ENCODE data around the gene MYO7A. TPM values are rescaled to one million over a fixed set of nuclear protein-coding genes. Genes with fewer than 3 reads are reported as not detected.

MYO7A gene
- 0.71 TPM for polyA plus RNA-seq (2013, experiment 1 of 2)
- polyA plus RNA-seq (2013, experiment 2 of 2) = 0.60 TPM

DNA sequence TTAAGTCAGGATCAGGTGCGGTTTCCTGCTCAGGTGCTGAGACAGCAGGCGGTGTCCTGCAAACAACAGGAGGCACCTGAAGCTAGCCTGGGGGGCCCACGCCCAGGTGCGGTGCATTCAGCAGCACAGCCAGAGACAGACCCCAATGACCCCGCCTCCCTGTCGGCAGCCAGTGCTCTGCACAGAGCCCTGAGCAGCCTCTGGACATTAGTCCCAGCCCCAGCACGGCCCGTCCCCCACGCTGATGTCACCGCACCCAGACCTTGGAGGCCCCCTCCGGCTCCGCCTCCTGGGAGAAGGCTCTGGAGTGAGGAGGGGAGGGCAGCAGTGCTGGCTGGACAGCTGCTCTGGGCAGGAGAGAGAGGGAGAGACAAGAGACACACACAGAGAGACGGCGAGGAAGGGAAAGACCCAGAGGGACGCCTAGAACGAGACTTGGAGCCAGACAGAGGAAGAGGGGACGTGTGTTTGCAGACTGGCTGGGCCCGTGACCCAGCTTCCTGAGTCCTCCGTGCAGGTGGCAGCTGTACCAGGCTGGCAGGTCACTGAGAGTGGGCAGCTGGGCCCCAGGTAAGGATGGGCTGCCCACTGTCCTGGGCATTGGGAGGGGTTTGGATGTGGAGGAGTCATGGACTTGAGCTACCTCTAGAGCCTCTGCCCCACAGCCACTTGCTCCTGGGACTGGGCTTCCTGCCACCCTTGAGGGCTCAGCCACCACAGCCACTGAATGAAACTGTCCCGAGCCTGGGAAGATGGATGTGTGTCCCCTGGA is at the start of gene MYO7A:
TSS of gene MYO7A (plus strand) at position 327 of the 772 bp plus-strand sequence. CDS start 2,389 bp downstream, outside the sequence.
- H2BK120ac ChIP-seq (ENCODE audit: low read depth, low read length) = no peak within 1 kb of the TSS
- no peak within 1 kb of the TSS for H3K4ac ChIP-seq (ENCODE audit: low read length)
- no CpG with 5 or more reads among the region's 20 CpGs for whole genome bisulfite sequencing, 2 donors (ENCODE audit: extremely low coverage in 2 of 2, insufficient read length in 2 of 2, insufficient replicate concordance in 1 of 2)
- H3K36me3 ChIP-seq (replicated peaks in 1 of 2; ENCODE audit: control insufficient read depth in 2 of 2, insufficient read depth in 2 of 2, low read length in 2 of 2) = peaks cover 0 to 25% of the 10 kb centered on the region in 2 donors
- H2AFZ ChIP-seq (ENCODE audit: low read length) = peak within 1 kb of the TSS; percentile 88
- peaks cover 11 to 12% of the 10 kb centered on the region in 2 donors for H3K4me1 ChIP-seq (ENCODE audit: control insufficient read depth in 2 of 2, insufficient read depth in 1 of 2, low read depth in 1 of 2, low read length in 2 of 2)
- H3K4me3 ChIP-seq (ENCODE audit: low read length in 2 of 2) = peak within 1 kb of the TSS; percentile 33 to 68
- peak within 1 kb of the TSS; percentile 86 for H2AK5ac ChIP-seq (ENCODE audit: low read depth, low read length)
- peak within 1 kb of the TSS; percentile 14 for H2BK5ac ChIP-seq (ENCODE audit: low read length)
- H4K8ac ChIP-seq (ENCODE audit: low read depth, low read length) = no peak within 1 kb of the TSS
- H2BK15ac ChIP-seq (ENCODE audit: low read length) = peak within 1 kb of the TSS; percentile 90
- peak; percentile 37 for DNase-seq (ENCODE audit: low spot score)
- H3K4me2 ChIP-seq (ENCODE audit: insufficient read depth, low read length, poor library complexity, severe bottlenecking) = peak within 1 kb of the TSS; percentile 71
- peak within 1 kb of the TSS; percentile 56 for H3K23ac ChIP-seq (ENCODE audit: low read depth, low read length, poor library complexity)
- H3K27ac ChIP-seq (replicated peaks; ENCODE audit: low read length) = no peak within 1 kb of the TSS
- H2BK12ac ChIP-seq (ENCODE audit: low read length) = peak within 1 kb of the TSS; percentile 80
- no peaks in the 10 kb centered on the region for H3K27me3 ChIP-seq (ENCODE audit: control insufficient read depth in 3 of 3, insufficient read depth in 3 of 3, low read depth in 1 of 3, low read length in 3 of 3)
- H3K9me3 ChIP-seq (replicated peaks in 1 of 2; ENCODE audit: control insufficient read depth in 2 of 2, insufficient read depth in 1 of 2, low read depth in 1 of 2, low read length in 2 of 2) = no peaks in the 10 kb centered on the region
- H3K79me1 ChIP-seq (ENCODE audit: low read depth, low read length) = no peaks in the 10 kb centered on the region
- peak within 1 kb of the TSS; percentile 9 for H4K91ac ChIP-seq (ENCODE audit: low read depth, low read length, poor library complexity)
- peak within 1 kb of the TSS; percentile 46 for H3K9ac ChIP-seq (ENCODE audit: low read depth, low read length, poor library complexity)
- peak within 1 kb of the TSS; percentile 95 for H3K18ac ChIP-seq (ENCODE audit: low read length)
- peak within 1 kb of the TSS; percentile 64 for H3K14ac ChIP-seq (ENCODE audit: low read length)

DNA sequence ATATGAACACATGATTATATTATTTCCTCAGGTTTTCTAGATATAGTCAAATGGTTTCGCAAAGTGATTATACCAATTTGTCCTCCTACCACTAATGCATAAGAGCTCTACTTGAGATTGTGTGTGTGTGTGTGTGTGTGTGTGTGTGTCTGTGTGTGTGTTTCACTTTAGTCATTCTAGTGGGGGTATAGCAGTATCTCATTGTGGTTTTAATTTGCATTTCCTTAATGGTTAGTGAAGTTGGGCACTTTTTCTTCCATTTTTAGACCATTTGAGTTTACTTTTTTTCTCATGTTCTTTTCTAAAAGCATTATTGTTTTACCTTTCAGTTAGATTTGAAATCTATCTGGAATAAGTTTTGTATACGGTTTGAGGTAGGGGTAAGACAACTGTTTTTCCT is 48.4 kb upstream of the MYO7A start:
- no peak overlapping the region for H2AK5ac ChIP-seq (ENCODE audit: low read depth, low read length)
- H3K4me1 ChIP-seq (ENCODE audit: control insufficient read depth in 2 of 2, insufficient read depth in 1 of 2, low read depth in 1 of 2, low read length in 2 of 2) = no peaks in the 10 kb centered on the region
- DNase-seq (ENCODE audit: low spot score) = no peak
- H3K18ac ChIP-seq (ENCODE audit: low read length) = no peak overlapping the region
- H4K91ac ChIP-seq (ENCODE audit: low read depth, low read length, poor library complexity) = no peak overlapping the region
- no peaks in the 10 kb centered on the region for H3K27me3 ChIP-seq (ENCODE audit: control insufficient read depth in 3 of 3, insufficient read depth in 3 of 3, low read depth in 1 of 3, low read length in 3 of 3)
- no peak overlapping the region for H3K27ac ChIP-seq (replicated peaks; ENCODE audit: low read length)
- H3K23ac ChIP-seq (ENCODE audit: low read depth, low read length, poor library complexity) = no peak overlapping the region
- H2BK15ac ChIP-seq (ENCODE audit: low read length) = no peak overlapping the region
- H3K36me3 ChIP-seq (replicated peaks in 1 of 2; ENCODE audit: control insufficient read depth in 2 of 2, insufficient read depth in 2 of 2, low read length in 2 of 2) = peaks cover 0 to 24% of the 10 kb centered on the region in 2 donors
- H2BK12ac ChIP-seq (ENCODE audit: low read length) = no peak overlapping the region
- H3K4ac ChIP-seq (ENCODE audit: low read length) = no peak overlapping the region
- no peak overlapping the region for H3K4me2 ChIP-seq (ENCODE audit: insufficient read depth, low read length, poor library complexity, severe bottlenecking)
- no CpG with 5 or more reads among the region's 2 CpGs for WGBS, 2 donors (ENCODE audit: extremely low coverage in 2 of 2, insufficient read length in 2 of 2, insufficient replicate concordance in 1 of 2)
- no peak overlapping the region for H2AFZ ChIP-seq (ENCODE audit: low read length)
- H3K14ac ChIP-seq (ENCODE audit: low read length) = no peak overlapping the region
- H2BK120ac ChIP-seq (ENCODE audit: low read depth, low read length) = no peak overlapping the region
- H3K9me3 ChIP-seq (replicated peaks in 1 of 2; ENCODE audit: control insufficient read depth in 2 of 2, insufficient read depth in 1 of 2, low read depth in 1 of 2, low read length in 2 of 2) = peaks cover 2 to 14% of the 10 kb centered on the region in 2 donors
- no peaks in the 10 kb centered on the region for H3K79me1 ChIP-seq (ENCODE audit: low read depth, low read length)
- no peak overlapping the region for H2BK5ac ChIP-seq (ENCODE audit: low read length)
- H3K4me3 ChIP-seq (ENCODE audit: low read length in 2 of 2) = no peak overlapping the region
- H4K8ac ChIP-seq (ENCODE audit: low read depth, low read length) = no peak overlapping the region
- H3K9ac ChIP-seq (ENCODE audit: low read depth, low read length, poor library complexity) = no peak overlapping the region

DNA sequence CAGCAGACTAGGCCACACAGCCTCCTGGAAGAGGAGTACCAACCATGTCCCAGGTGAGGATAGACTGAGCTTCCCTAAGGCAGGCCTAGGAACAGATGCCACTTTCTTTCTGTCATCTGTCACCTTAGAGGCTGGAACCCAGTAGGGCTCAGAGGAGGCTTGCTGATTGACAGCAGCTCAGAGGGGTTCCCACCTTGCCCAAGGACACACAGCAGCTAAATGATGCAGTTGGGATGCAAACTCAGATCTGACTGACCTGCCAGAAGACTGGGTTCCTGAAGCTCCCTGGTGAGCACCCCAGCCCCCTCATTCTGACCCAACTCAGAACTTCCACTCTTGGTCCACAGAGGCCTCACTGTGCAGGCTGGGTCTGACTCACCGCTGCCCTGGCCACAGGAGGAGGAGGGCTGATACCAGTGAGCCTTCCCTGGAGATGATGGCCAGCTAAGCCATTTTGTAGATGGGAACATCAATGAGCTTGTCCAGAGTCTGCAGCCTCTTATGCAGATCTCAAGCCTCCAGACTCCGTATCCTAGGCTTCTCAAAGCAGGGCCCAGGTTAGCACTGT is 47.3 kb upstream of the MYO7A start:
- no peak overlapping the region for H2BK120ac ChIP-seq (ENCODE audit: low read depth, low read length)
- H2BK5ac ChIP-seq (ENCODE audit: low read length) = no peak overlapping the region
- H3K23ac ChIP-seq (ENCODE audit: low read depth, low read length, poor library complexity) = peak overlapping the region; percentile 67
- no peak overlapping the region for H2AFZ ChIP-seq (ENCODE audit: low read length)
- H3K9me3 ChIP-seq (replicated peaks in 1 of 2; ENCODE audit: control insufficient read depth in 2 of 2, insufficient read depth in 1 of 2, low read depth in 1 of 2, low read length in 2 of 2) = peaks cover 2 to 14% of the 10 kb centered on the region in 2 donors
- H3K4me2 ChIP-seq (ENCODE audit: insufficient read depth, low read length, poor library complexity, severe bottlenecking) = no peak overlapping the region
- H3K27me3 ChIP-seq (ENCODE audit: control insufficient read depth in 3 of 3, insufficient read depth in 3 of 3, low read depth in 1 of 3, low read length in 3 of 3) = peaks cover 0 to under 1% (median 0%) of the 10 kb centered on the region in 3 experiments
- no CpG with 5 or more reads among the region's 2 CpGs for WGBS, 2 donors (ENCODE audit: extremely low coverage in 2 of 2, insufficient read length in 2 of 2, insufficient replicate concordance in 1 of 2)
- H3K14ac ChIP-seq (ENCODE audit: low read length) = peak overlapping the region; percentile 17
- H3K27ac ChIP-seq (replicated peaks; ENCODE audit: low read length) = no peak overlapping the region
- H4K91ac ChIP-seq (ENCODE audit: low read depth, low read length, poor library complexity) = no peak overlapping the region
- H2AK5ac ChIP-seq (ENCODE audit: low read depth, low read length) = no peak overlapping the region
- H3K4me3 ChIP-seq (ENCODE audit: low read length in 2 of 2) = no peak overlapping the region
- H3K9ac ChIP-seq (ENCODE audit: low read depth, low read length, poor library complexity) = no peak overlapping the region
- H2BK15ac ChIP-seq (ENCODE audit: low read length) = no peak overlapping the region
- DNase-seq (ENCODE audit: low spot score) = no peak
- no peak overlapping the region for H2BK12ac ChIP-seq (ENCODE audit: low read length)
- H3K79me1 ChIP-seq (ENCODE audit: low read depth, low read length) = no peaks in the 10 kb centered on the region
- no peak overlapping the region for H3K18ac ChIP-seq (ENCODE audit: low read length)
- H4K8ac ChIP-seq (ENCODE audit: low read depth, low read length) = peak overlapping the region; percentile 17
- no peak overlapping the region for H3K4ac ChIP-seq (ENCODE audit: low read length)
- no peaks in the 10 kb centered on the region for H3K4me1 ChIP-seq (ENCODE audit: control insufficient read depth in 2 of 2, insufficient read depth in 1 of 2, low read depth in 1 of 2, low read length in 2 of 2)
- peaks cover 0 to 30% of the 10 kb centered on the region in 2 donors for H3K36me3 ChIP-seq (replicated peaks in 1 of 2; ENCODE audit: control insufficient read depth in 2 of 2, insufficient read depth in 2 of 2, low read length in 2 of 2)

DNA sequence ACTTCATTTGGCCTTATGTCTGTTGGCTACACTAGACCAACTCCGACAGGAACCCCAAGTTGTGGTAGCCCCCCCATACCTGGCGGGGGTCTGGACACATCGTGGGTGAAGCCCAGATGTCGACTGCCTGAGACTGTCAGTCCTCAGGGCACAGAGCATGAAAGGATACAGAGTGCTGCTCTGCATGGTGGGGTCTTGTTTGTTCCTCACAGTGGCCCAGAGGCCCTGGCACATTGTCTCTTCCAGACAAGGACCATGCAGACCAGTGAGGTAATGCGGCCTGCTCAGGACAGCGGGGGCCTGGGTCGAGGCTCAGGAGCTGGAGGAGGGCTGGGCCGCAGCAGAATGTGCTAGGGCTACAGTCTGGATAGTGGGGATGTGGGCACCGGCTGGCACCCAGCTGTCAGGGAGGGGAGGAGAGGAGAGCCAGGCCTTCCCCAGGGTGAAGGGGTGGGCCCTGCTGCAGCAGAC is 46.6 kb upstream of the MYO7A start:
- Histone ChIP-seq H2AFZ (ENCODE audit: low read length) (no peak overlapping the region), H3K4ac (ENCODE audit: low read length) (no peak overlapping the region), H3K23ac (ENCODE audit: low read depth, low read length, poor library complexity) (peak overlapping the region; percentile 67), H3K9me3 (replicated peaks in 1 of 2; ENCODE audit: control insufficient read depth in 2 of 2, insufficient read depth in 1 of 2, low read depth in 1 of 2, low read length in 2 of 2) (peaks cover 2 to 14% of the 10 kb centered on the region in 2 donors), H3K79me1 (ENCODE audit: low read depth, low read length) (no peaks in the 10 kb centered on the region), H2BK15ac (ENCODE audit: low read length) (peak overlapping the region; percentile 62), H4K8ac (ENCODE audit: low read depth, low read length) (no peak overlapping the region), H3K4me1 (ENCODE audit: control insufficient read depth in 2 of 2, insufficient read depth in 1 of 2, low read depth in 1 of 2, low read length in 2 of 2) (peaks cover 0 to 5% of the 10 kb centered on the region in 2 donors), H2BK12ac (ENCODE audit: low read length) (peak overlapping the region; percentile 41), H2BK120ac (ENCODE audit: low read depth, low read length) (no peak overlapping the region), H2BK5ac (ENCODE audit: low read length) (peak overlapping the region; percentile 39), H3K4me2 (ENCODE audit: insufficient read depth, low read length, poor library complexity, severe bottlenecking) (no peak overlapping the region), H4K91ac (ENCODE audit: low read depth, low read length, poor library complexity) (no peak overlapping the region), H3K27ac (replicated peaks; ENCODE audit: low read length) (no peak overlapping the region), H2AK5ac (ENCODE audit: low read depth, low read length) (peak overlapping the region; percentile 90), H3K9ac (ENCODE audit: low read depth, low read length, poor library complexity) (peak overlapping the region; percentile 60), H3K18ac (ENCODE audit: low read length) (peak overlapping the region; percentile 51), H3K36me3 (replicated peaks in 1 of 2; ENCODE audit: control insufficient read depth in 2 of 2, insufficient read depth in 2 of 2, low read length in 2 of 2) (peaks cover 0 to 37% of the 10 kb centered on the region in 2 donors), H3K4me3 (ENCODE audit: low read length in 2 of 2) (no peak overlapping the region), H3K14ac (ENCODE audit: low read length) (peak overlapping the region; percentile 71), H3K27me3 (ENCODE audit: control insufficient read depth in 3 of 3, insufficient read depth in 3 of 3, low read depth in 1 of 3, low read length in 3 of 3) (peaks cover 0 to 1% (median 0%) of the 10 kb centered on the region in 3 experiments)
- WGBS, 2 donors (ENCODE audit: extremely low coverage in 2 of 2, insufficient read length in 2 of 2, insufficient replicate concordance in 1 of 2) = no CpG with 5 or more reads among the region's 9 CpGs
- no peak for DNase-seq (ENCODE audit: low spot score)
